ENCODE measurements around the gene C10orf62.
"Not testable (repeated sequence)": the region's sequence is repeated elsewhere in the genome, so short reads cannot be mapped to it uniquely, and the experiment has no call there.

C10orf62 gene

DNA sequence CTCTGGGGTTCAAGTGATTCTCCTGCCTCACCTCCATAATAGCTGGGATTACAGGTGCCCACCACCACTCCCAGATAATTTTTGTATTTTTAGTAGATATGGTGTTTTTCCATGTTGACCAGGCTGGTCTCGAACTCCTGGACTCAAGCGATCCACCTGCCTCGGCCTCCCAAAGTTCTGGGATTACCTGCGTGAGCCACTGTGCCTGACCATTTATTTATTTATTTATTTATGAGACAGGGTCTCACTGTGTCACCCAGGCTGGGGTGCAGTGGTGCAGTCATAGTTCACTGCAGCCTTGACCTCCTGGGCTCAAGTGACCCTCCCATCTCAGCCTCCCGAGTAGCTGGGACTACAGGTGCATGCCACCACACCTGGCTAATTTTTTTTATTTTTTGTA is 35.2 kb upstream of the C10orf62 start:
- H3K36me3 ChIP-seq (ENCODE audit: insufficient read depth, low read length); H3K9ac ChIP-seq (ENCODE audit: low read depth, low read length); H3K9me3 ChIP-seq (ENCODE audit: control insufficient read depth, insufficient read depth, low read length): not testable (repeated sequence)
- peaks cover 21% of the 10 kb centered on the region for H3K4me1 ChIP-seq (ENCODE audit: insufficient read depth, low read length)

DNA sequence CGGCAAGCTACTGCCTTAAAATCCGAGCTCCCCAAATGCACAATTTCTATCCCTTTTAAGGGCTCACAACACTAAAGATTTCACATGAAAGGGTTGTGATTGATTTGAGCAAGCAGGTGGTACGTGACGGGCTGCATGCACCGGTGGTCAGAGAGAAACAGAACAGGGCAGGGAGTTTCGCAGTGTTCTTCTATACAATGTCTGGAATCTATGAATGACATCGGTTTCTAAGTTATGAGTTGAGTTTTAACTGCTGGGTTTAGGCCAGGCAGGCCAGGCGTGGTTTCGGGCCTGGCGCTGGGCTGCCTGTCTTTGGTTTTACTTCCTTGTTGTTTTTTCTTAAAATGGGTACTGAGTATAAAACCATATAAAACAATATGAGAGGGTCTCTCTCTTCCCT is 34.0 kb upstream of the C10orf62 start:
- not testable (repeated sequence) for H3K36me3 ChIP-seq (ENCODE audit: insufficient read depth, low read length); H3K9ac ChIP-seq (ENCODE audit: low read depth, low read length); H3K9me3 ChIP-seq (ENCODE audit: control insufficient read depth, insufficient read depth, low read length); H3K4me1 ChIP-seq (ENCODE audit: insufficient read depth, low read length)

DNA sequence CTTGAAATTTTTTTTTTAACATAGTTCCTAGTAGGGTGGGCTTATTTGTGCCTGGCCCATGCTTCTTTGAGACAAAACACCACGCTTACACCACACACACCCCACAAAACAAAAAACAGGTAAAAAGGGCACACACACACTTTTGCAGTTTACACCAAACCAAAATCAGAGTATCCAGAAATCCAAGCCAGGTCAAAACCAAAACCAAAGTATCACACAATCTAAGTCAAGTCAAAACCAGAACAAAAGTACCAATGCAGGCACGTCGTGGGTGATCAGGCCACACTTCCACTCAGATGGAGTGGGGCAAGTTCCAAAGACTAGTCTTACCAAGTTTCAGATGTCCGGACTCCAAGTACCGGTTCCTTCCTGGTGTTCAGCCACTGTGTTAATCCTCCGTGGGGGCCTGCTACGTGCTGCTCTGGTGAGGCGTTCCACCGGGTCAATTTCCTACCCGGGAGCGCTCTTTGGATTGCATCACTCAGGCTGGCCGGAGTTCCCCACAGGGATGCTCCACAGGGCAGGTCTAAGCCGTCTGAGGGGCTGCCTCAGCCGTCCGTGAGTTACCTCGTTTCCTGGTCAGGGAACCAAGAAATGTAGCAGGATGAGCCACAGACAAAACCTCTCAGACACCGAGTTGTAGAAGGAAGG is 28.7 kb upstream of the C10orf62 start:
- H3K4me1 ChIP-seq (ENCODE audit: insufficient read depth, low read length); H3K9me3 ChIP-seq (ENCODE audit: control insufficient read depth, insufficient read depth, low read length); H3K9ac ChIP-seq (ENCODE audit: low read depth, low read length); H3K36me3 ChIP-seq (ENCODE audit: insufficient read depth, low read length): not testable (repeated sequence)

DNA sequence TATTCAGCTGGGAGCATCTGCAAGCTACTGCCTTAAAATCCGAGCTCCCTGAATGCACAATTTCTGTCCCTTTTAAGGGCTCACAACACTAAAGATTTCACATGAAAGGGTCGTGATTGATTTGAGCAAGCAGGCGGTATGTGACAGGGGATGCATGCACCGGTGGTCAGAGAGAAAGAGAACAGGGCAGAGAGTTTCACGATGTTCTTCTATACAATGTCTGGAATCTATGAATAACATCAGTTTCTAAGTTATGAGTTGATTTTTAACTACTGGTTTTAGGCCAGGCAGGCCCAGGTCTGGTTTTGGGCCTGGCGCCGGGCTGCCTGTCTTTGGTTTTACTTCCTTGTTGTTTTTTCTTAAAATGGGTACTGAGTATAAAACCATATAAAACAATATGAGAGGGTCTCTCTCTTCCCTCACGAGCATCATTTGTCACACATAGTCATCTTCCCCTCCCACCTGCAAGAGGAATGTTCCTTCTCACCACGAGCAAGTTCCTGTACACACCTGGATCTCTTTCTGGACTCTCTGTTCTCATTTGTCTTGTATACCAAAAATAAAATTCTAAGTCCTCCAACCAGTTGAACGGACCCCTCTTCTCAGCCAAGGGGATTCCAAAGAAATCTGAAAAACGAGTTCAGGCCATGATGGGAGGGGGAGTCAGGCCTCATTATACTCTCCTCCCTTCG is 28.0 kb upstream of the C10orf62 start:
- H3K9ac ChIP-seq (ENCODE audit: low read depth, low read length); H3K36me3 ChIP-seq (ENCODE audit: insufficient read depth, low read length); H3K4me1 ChIP-seq (ENCODE audit: insufficient read depth, low read length); H3K9me3 ChIP-seq (ENCODE audit: control insufficient read depth, insufficient read depth, low read length): not testable (repeated sequence)

DNA sequence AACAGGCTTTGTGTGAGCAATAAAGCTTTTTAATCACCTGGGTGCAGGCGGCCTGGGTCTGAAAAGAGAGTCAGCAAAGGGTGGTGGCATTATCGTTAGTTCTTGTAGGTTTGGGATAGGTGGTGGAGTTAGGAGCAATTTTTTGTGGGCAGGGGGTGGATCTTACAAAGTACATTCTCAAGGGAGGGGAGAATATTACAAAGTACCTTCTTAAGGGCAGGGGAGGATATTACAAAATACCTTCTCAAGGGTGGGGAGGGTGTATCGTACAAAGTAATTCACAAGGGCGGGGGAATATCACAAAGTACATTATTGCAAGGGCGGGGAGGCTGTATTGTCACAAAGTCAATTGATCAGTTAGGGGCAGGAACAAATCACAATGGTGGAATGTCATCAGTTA is 27.2 kb upstream of the C10orf62 start:
- H3K9ac ChIP-seq (ENCODE audit: low read depth, low read length); H3K36me3 ChIP-seq (ENCODE audit: insufficient read depth, low read length): not testable (repeated sequence)

DNA sequence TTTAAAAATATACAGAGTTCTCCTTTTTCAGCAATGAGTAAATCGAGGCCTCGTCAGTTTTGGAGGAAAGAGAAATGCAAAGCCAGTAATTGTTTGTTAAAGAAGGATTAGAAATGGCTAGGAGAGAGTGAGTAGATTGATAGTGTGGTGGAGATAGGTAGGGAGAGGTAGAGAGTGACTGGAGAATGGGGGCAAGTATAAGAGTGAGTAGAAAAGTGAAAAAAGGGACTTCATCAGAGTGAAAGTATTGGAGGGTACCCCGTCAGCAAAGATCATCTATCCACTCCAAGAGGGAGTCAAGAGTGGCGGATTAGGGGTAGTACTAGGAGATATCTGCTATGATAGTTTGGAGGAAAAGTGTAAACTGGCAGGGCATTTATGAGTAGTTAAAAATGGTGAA is 26.2 kb upstream of the C10orf62 start:
- Histone ChIP-seq H3K36me3 (ENCODE audit: insufficient read depth, low read length) (no peaks in the 10 kb centered on the region; the same call in 1 of the 2 replicates), H3K9ac (ENCODE audit: low read depth, low read length) (no peak overlapping the region), H3K9me3 (ENCODE audit: control insufficient read depth, insufficient read depth, low read length) (no peaks in the 10 kb centered on the region), H3K4me1 (ENCODE audit: insufficient read depth, low read length) (no peaks in the 10 kb centered on the region)

More for the DNA sequence above, 27.2 kb upstream of the C10orf62 start:
- not testable (repeated sequence) for H3K9me3 ChIP-seq (ENCODE audit: control insufficient read depth, insufficient read depth, low read length); H3K4me1 ChIP-seq (ENCODE audit: insufficient read depth, low read length)

DNA sequence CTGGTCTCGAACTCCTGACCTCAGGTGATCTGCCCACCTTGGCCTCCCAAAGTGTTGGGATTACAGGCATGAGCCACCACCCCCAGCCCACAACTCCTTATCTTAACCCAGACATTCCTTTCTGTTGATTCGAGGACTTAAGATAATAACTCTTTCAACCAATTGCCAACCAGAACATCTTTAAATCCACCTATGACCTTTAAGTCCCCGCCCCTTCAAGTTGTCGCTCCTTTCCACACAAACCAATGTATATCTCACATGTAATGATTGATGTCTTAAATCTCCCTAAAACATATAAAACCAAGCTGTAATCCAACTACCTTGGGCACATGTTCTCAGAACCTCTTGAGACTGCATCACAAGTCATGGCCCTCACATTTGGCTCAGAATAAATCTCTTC is 24.7 kb upstream of the C10orf62 start:
- H3K9ac ChIP-seq (ENCODE audit: low read depth, low read length): no peak overlapping the region
- no peaks in the 10 kb centered on the region for H3K4me1 ChIP-seq (ENCODE audit: insufficient read depth, low read length)
- no peaks in the 10 kb centered on the region; the same call in 1 of the 2 replicates for H3K36me3 ChIP-seq (ENCODE audit: insufficient read depth, low read length)
- no peaks in the 10 kb centered on the region for H3K9me3 ChIP-seq (ENCODE audit: control insufficient read depth, insufficient read depth, low read length)

DNA sequence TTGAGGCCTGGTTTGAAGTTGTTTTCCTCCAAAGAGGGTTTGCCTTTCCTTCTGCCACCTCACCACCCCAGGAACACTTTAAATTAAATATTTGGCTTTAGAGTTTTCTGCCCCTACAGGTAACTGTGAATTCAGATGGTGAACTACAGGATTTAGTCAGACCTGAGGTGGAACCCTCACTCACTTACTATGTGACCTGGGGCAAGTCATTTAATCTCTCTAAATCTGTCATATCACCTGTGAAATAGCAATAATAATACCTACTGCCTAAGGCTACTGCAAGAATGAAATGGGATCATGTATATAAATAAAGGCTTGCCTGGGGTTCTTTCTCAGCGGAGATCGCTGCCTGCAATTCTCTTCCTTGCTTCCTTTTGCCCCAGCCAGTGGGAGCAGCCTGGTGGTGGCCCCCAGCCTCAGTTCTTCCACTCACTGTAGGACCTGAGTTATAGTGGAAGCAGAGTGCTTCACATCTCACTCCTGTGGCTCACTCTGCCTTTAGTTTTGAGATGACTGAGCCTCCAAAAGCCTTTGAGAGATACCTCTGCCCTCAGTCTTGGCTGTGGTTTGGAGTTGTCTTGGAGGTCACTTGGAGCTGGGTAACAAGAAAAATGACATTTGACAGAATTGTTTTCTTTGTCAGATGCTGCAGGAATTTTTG is 23.1 kb upstream of the C10orf62 start:
- Histone ChIP-seq H3K9ac (ENCODE audit: low read depth, low read length) (no peak overlapping the region), H3K9me3 (ENCODE audit: control insufficient read depth, insufficient read depth, low read length) (no peaks in the 10 kb centered on the region), H3K4me1 (ENCODE audit: insufficient read depth, low read length) (no peaks in the 10 kb centered on the region), H3K36me3 (ENCODE audit: insufficient read depth, low read length) (no peaks in the 10 kb centered on the region; the same call in 1 of the 2 replicates)

DNA sequence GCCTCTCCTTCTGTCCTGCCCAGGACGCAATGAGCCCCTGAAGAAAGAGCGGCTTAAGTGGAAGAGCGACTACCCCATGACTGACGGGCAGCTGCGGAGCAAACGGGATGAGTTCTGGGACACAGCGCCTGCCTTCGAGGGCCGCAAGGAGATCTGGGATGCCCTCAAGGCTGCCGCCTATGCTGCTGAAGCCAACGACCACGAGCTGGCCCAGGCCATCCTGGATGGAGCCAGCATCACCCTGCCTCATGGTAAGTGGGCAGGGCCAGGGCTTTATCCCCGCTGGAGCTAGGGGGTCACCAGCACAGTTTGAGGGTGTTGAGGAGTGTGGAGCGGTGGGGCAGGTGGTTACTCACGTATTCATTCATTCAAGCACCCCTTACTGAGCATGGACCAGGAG is 21.6 kb upstream of the C10orf62 start:
- no peak overlapping the region for H3K9ac ChIP-seq (ENCODE audit: low read depth, low read length)
- peaks cover 5% of the 10 kb centered on the region; the same call in 1 of the 2 replicates for H3K4me1 ChIP-seq (ENCODE audit: insufficient read depth, low read length)
- no peaks in the 10 kb centered on the region for H3K36me3 ChIP-seq (ENCODE audit: insufficient read depth, low read length)
- no peaks in the 10 kb centered on the region for H3K9me3 ChIP-seq (ENCODE audit: control insufficient read depth, insufficient read depth, low read length)

DNA sequence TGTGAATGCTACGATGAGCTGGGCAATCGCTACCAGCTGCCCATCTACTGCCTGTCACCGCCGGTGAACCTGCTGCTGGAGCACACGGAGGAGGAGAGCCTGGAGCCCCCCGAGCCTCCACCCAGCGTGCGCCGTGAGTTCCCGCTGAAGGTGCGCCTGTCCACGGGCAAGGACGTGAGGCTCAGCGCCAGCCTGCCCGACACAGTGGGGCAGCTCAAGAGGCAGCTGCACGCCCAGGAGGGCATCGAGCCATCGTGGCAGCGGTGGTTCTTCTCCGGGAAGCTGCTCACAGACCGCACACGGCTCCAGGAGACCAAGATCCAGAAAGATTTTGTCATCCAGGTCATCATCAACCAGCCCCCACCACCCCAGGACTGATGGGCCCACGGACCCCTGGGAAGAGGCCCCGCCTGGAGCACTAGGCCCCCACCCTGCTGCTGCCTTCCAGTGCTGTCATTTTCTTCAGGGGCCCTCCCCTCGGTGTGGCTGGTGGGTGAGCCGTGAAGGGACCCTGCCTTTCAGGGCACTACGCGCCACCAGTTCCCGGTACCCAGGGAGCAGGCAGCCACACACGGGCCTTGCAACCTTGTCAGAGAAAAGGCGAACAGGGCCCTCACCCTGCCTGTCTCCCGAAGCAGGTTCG is 19.3 kb upstream of the C10orf62 start:
- H3K9me3 ChIP-seq (ENCODE audit: control insufficient read depth, insufficient read depth, low read length): no peaks in the 10 kb centered on the region
- no peak overlapping the region for H3K9ac ChIP-seq (ENCODE audit: low read depth, low read length)
- peaks cover 14% of the 10 kb centered on the region for H3K4me1 ChIP-seq (ENCODE audit: insufficient read depth, low read length)
- no peaks in the 10 kb centered on the region for H3K36me3 ChIP-seq (ENCODE audit: insufficient read depth, low read length)

DNA sequence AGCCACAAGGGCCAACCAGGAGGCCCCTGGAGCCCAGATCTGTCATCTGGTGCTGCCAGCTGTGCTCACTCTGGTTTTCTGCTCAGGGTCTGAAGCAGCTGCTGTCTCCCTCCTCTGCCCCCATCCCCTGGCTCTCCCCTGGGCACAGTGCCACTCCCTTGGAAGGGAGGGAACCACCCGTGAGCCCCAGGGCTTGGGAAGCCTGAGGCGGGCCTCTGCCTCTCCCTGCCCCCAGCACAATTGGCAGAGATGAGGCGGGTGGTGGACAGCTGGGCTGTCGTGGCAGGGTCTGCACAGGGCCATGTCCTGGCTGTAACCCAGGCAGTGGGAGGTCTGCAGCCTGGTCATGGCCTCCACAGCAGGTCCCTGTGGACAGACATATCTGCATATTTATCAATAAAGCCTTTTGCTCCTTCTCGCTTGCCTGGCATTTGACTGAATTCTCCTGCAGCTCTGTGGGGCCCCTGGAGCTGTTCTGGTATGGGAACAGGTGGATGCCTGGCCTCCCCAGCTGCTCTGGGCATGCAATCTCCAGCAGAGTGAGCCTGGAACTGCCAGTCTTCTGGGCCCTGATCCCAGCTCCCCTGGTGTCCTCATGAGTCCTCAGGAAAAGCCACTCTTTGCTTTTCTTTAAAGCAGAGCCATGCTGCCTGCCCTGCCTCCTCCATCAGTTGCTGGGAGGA is 18.6 kb upstream of the C10orf62 start:
- H3K9me3 ChIP-seq (ENCODE audit: control insufficient read depth, insufficient read depth, low read length): no peaks in the 10 kb centered on the region
- no peak overlapping the region for H3K9ac ChIP-seq (ENCODE audit: low read depth, low read length)
- H3K4me1 ChIP-seq (ENCODE audit: insufficient read depth, low read length): peaks cover 14% of the 10 kb centered on the region
- no peaks in the 10 kb centered on the region for H3K36me3 ChIP-seq (ENCODE audit: insufficient read depth, low read length)

DNA sequence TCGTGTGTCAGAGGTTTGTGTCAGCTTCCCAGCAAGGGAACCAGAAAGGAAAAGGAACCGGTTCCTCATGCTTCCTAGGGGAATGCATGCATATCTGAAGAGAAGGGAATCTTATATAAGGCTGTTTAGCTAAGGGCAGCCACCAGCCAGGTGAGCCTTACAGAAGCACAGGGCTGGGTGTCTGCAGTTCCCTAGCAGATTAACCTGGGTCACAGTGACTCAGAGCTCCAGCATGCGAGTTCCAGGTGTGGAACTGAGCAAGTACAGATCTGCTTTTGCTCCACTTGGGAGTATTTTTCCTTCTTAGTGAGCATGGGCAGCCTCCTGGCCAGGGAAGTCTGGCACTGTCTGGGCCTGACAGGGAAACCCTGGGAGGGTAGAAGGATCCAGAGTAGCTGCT is 17.9 kb upstream of the C10orf62 start:
- Histone ChIP-seq H3K9ac (ENCODE audit: low read depth, low read length) (no peak overlapping the region), H3K4me1 (ENCODE audit: insufficient read depth, low read length) (peaks cover 14% of the 10 kb centered on the region), H3K36me3 (ENCODE audit: insufficient read depth, low read length) (no peaks in the 10 kb centered on the region), H3K9me3 (ENCODE audit: control insufficient read depth, insufficient read depth, low read length) (no peaks in the 10 kb centered on the region)

DNA sequence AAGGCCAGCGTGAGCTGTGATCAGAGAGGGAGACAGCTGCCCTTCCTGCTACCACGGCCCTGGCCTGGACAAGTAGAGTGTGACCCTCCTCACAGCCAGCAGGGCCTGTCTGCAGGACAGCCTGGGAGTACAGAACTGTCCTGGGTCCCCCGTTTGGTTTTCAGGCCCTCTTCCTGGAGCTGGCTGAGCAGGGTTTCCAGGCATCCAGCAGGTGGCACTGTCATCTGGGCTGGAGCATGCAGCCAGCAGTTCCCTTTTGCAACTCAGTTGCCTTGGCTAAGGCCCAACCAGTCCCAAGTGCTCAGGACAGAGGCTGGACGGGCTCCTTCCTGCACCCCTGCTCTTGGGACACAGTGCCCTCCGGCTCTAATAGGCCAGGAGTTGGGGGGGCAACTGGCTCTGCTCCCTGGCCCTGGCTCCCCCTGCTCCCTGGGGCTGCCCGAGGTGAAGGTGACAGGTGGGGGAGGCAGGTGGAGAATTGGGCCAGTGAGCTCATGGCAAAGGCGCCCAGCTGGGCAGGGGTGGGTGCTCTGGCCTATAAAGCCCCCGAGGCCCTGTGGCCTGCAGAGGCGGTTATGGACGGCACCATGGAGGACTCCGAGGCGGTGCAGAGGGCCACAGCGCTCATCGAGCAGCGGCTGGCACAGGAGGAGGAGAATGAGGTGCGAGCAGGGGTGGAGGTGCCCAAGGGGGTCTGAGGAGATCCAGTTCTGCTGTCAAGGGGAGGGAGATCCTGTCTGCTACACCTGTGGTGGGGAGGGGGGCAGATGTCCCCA is 17.1 kb upstream of the C10orf62 start, which contains the start of gene ANKRD2:
TSS of gene ANKRD2 (plus strand) at position 566 of the 776 bp plus-strand sequence. CDS start at position 576, 10 bp downstream.
- Histone ChIP-seq H3K36me3 (ENCODE audit: insufficient read depth, low read length) (no peaks in the 10 kb centered on the region), H3K9me3 (ENCODE audit: control insufficient read depth, insufficient read depth, low read length) (no peaks in the 10 kb centered on the region), H3K9ac (ENCODE audit: low read depth, low read length) (no peak within 1 kb of the TSS), H3K4me1 (ENCODE audit: insufficient read depth, low read length) (peaks cover 14% of the 10 kb centered on the region)

Data from ES-I3 (cell line).